VCaP (cell line): ENCODE measurements around the gene SKAP2.

Experiments used
- H3K27ac ChIP-seq: fragments of 450-650 bp; 2 replicates; pipeline ENCODE4 v1.5.1; 2017
- CTCF ChIP-seq: fragments of 450-650 bp; conservative IDR thresholded peaks from 2 replicates; pipeline ENCODE4 v1.5.1; 2017; ENCODE audit warnings: mild to moderate bottlenecking, moderate library complexity

The SKAP2 gene

GRCh38 chr7:26673858-26674257 is 190.5 kb downstream of the SKAP2 start:
- H3K27ac ChIP-seq, result no peak overlapping the region
- TF ChIP-seq CTCF, result no peak

DNA sequence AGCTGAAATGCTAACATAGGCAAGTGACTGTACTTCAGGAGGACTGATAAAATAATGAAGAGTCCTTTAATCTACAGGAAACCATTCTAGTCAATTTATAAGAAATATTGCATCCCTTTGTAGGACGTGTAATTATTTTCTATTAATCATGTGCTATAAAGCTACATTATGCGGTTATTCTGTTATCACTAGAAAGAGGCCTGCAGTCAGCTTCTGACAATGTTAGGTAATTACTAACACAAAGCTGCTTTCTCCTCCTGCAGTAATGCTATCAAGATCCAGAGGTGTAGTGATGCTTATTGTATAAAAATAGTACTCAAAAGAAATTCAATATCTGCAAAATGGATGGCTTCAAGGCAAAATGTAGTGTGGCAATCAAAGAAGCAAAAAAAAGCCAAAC is 191.1 kb downstream of the SKAP2 start:
- no peak for TF ChIP-seq CTCF
- H3K27ac ChIP-seq, result no peak overlapping the region

- no peak for TF ChIP-seq CTCF
- H3K27ac ChIP-seq, result no peak overlapping the region
Observed at GRCh38 chr7:26670841-26671240, 193.5 kb downstream of the SKAP2 start.

- TF ChIP-seq CTCF, result no peak
- H3K27ac ChIP-seq, result no peak overlapping the region
Observed at GRCh38 chr7:26670290-26670689, 194.1 kb downstream of the SKAP2 start.

DNA sequence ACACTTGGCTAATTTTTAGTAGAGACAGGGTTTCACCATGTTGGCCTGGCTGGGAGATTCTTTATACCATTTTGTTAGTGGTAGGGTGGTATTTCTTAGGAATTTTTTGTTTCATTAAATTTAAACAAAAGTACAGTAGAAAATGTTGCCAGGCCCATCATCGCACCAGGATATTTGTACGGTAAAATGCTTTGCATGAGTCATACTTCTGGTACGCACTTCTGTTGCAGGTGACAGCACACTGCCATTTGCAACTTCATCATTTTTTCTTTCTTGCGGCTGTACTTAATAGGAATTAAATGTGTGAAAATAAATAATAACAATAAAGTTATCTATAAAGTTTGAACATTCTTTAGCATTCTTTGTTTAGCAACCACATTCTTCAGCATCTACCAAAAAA is 195.6 kb downstream of the SKAP2 start:
- no peak for TF ChIP-seq CTCF
- no peak overlapping the region for H3K27ac ChIP-seq

- peak; percentile 96 for TF ChIP-seq CTCF
- H3K27ac ChIP-seq, result no peak overlapping the region
Observed at GRCh38 chr7:26667514-26668133, 196.8 kb downstream of the SKAP2 start.

DNA sequence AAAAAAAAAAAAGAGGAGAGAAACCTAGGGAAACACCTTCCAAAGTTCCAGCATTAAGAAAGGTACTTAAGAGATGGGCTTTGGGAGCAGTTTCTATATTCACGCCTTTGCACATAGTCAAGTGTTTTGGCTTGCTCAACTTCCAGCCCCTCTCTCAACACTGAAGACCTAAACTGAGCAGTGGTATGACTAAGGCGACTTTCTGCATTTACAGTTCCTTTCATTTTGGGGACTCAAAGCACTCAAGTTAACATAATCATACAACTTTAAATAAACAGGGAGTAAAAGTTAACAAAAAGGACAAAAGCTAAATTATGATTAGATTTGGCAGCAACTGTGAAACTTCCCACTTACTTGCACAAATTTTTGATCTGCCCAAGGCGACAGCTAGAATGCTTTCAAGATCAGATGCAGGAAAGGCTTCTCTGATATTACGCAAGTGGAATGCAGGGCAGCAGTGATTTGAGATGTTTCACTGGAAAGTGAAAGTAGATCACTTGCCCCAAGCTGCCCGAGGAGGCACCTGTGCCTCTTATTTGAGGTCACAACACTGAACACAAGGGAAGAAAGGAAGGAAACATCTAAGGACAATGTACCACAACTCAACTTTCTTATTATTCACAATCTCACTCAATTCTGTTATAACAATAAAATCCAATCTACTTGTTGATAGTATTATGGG is 199.5 kb downstream of the SKAP2 start:
- no peak overlapping the region; the same call in 1 of the 2 replicates for H3K27ac ChIP-seq
- no peak for TF ChIP-seq CTCF
